Activated T-cell treated with anti-CD3 and anti-CD28 coated beads, Interleukin-2, amount 50 U/mL, for 4 hours (primary cell): Measurements from ENCODE around the gene CASK. TPM values are rescaled to one million over a fixed set of nuclear protein-coding genes. Genes with fewer than 3 reads are reported as not detected.

Source experiments
- ATAC-seq, 2 donors: fragments of 200-7000 bp; cut with Tn5 transposase; one replicate each; pipeline ENCODE4 v1.10.0; 2021
- DNase-seq: peaks from one replicate; pipeline ENCODE4 v3.0.0-alpha.2; 2020
- H3K27me3 Mint-ChIP-seq: one replicate; pipeline ENCODE4 v1.8.0; 2021; ENCODE audit warnings: low read depth, mixed read lengths
- H3K36me3 Mint-ChIP-seq: one replicate; pipeline ENCODE4 v1.8.0; 2022; ENCODE audit warnings: mixed read lengths; ENCODE audit not compliant: insufficient read depth
- H3K4me1 Mint-ChIP-seq: one replicate; pipeline ENCODE4 v1.8.0; 2021; ENCODE audit warnings: low read depth, mixed read lengths
- H3K4me3 Mint-ChIP-seq: one replicate; pipeline ENCODE4 v1.8.0; 2021; ENCODE audit warnings: mild to moderate bottlenecking, moderate library complexity, mixed read lengths
- H3K9me3 Mint-ChIP-seq: one replicate; pipeline ENCODE4 v1.8.0; 2021; ENCODE audit warnings: mixed read lengths
- total RNA-seq, 3 donors: library from RNA; stranded (reverse); gene quantifications; one replicate each; pipeline ENCODE4 v1.2.1, GENCODE V29; 2021

The CASK gene
- total RNA-seq, 3 donors from 2014 or later: 18.3 to 29.8 (median 28.0) TPM

GRCh38 chrX:41538707-41539106 is 384.6 kb downstream of the CASK start:
- no peaks in the 10 kb centered on the region for H3K27me3 Mint-ChIP-seq
- no peaks in the 10 kb centered on the region for H3K4me1 Mint-ChIP-seq
- H3K4me3 Mint-ChIP-seq: no peak overlapping the region
- ATAC-seq (no peak), DNase-seq (no peak)
- no peaks in the 10 kb centered on the region for H3K9me3 Mint-ChIP-seq
- peaks cover 6% of the 10 kb centered on the region for H3K36me3 Mint-ChIP-seq

DNA sequence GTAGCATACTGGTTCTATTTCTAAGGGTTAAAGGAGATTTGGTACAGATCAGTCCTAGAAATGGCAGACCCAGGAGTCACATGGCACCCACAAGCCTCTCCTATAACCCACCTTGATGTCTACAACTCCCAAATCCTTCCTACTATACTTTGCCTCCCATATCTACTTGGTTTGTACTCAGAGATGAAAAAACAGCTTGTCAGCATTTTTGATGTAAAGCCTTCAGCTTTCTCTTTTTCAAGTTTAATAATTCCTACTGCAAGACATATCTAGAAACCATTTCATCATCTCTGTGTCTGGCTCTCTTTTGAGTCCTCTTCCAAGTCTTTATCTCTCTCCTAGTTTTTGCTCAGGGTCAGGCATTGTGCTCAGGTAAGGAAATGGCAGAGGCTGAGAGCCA is 393.3 kb downstream of the CASK start:
- DNase-seq (no peak), ATAC-seq (no peak)
- H3K4me3 Mint-ChIP-seq: no peak overlapping the region
- H3K4me1 Mint-ChIP-seq: peaks cover 9% of the 10 kb centered on the region
- no peaks in the 10 kb centered on the region for H3K9me3 Mint-ChIP-seq
- H3K36me3 Mint-ChIP-seq: peaks cover 13% of the 10 kb centered on the region
- no peaks in the 10 kb centered on the region for H3K27me3 Mint-ChIP-seq

- H3K36me3 Mint-ChIP-seq: peaks cover 13% of the 10 kb centered on the region
- no peak overlapping the region for H3K4me3 Mint-ChIP-seq
- ATAC-seq (no peak), DNase-seq (no peak)
- no peaks in the 10 kb centered on the region for H3K27me3 Mint-ChIP-seq
- H3K4me1 Mint-ChIP-seq: peaks cover 10% of the 10 kb centered on the region
- no peaks in the 10 kb centered on the region for H3K9me3 Mint-ChIP-seq
These were observed 394.1 kb downstream of the CASK start for GRCh38 chrX:41529221-41529620.

GRCh38 chrX:41528784-41529183 is 394.6 kb downstream of the CASK start:
- H3K36me3 Mint-ChIP-seq: peaks cover 13% of the 10 kb centered on the region
- H3K4me1 Mint-ChIP-seq: peaks cover 10% of the 10 kb centered on the region
- no peaks in the 10 kb centered on the region for H3K9me3 Mint-ChIP-seq
- no peak overlapping the region for H3K4me3 Mint-ChIP-seq
- ATAC-seq (no peak), DNase-seq (no peak)
- no peaks in the 10 kb centered on the region for H3K27me3 Mint-ChIP-seq

GRCh38 chrX:41526925-41527324 is 396.4 kb downstream of the CASK start:
- ATAC-seq (peak in 1 of 2 donors; percentile 52), DNase-seq (no peak)
- H3K36me3 Mint-ChIP-seq: peaks cover 14% of the 10 kb centered on the region
- H3K4me3 Mint-ChIP-seq: no peak overlapping the region
- peaks cover 10% of the 10 kb centered on the region for H3K4me1 Mint-ChIP-seq
- H3K27me3 Mint-ChIP-seq: no peaks in the 10 kb centered on the region
- no peaks in the 10 kb centered on the region for H3K9me3 Mint-ChIP-seq

- peaks cover 14% of the 10 kb centered on the region for H3K36me3 Mint-ChIP-seq
- H3K27me3 Mint-ChIP-seq: no peaks in the 10 kb centered on the region
- no peak for ATAC-seq
- H3K4me3 Mint-ChIP-seq: no peak overlapping the region
- no peaks in the 10 kb centered on the region for H3K9me3 Mint-ChIP-seq
- H3K4me1 Mint-ChIP-seq: peaks cover 10% of the 10 kb centered on the region
- DNase-seq: no peak
These were observed 397.1 kb downstream of the CASK start for GRCh38 chrX:41526271-41526670.

DNA sequence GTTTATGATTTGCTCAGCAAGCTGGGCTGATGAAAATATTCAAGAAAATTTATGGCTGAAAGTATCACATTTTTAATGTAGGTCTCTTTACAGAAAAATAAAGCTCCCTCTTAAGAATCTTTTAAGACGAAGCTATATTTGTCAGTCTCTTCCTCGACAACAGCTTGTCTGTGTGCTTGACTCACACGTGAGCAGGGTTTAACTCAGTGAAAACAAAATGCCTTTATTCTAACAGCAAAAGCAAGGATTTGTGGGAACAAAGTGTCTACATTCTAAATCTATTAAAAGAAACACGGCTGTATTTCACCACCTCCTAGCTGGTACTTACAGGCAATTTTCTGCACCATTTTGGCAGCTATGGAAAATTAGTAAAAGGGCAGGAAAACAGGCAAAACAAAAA is 400.7 kb downstream of the CASK start:
- no peaks in the 10 kb centered on the region for H3K27me3 Mint-ChIP-seq
- DNase-seq (no peak), ATAC-seq (no peak)
- no peaks in the 10 kb centered on the region for H3K9me3 Mint-ChIP-seq
- H3K4me1 Mint-ChIP-seq: peaks cover 18% of the 10 kb centered on the region
- no peak overlapping the region for H3K4me3 Mint-ChIP-seq
- H3K36me3 Mint-ChIP-seq: peaks cover 11% of the 10 kb centered on the region

GRCh38 chrX:41522081-41522480 is 401.3 kb downstream of the CASK start:
- Mint-ChIP-seq H3K9me3 (no peaks in the 10 kb centered on the region), H3K4me1 (peaks cover 22% of the 10 kb centered on the region), H3K36me3 (peaks cover 11% of the 10 kb centered on the region), H3K27me3 (no peaks in the 10 kb centered on the region), H3K4me3 (no peak overlapping the region)
- DNase-seq (no peak), ATAC-seq (no peak)

GRCh38 chrX:41519468-41519867 is 403.9 kb downstream of the CASK start:
- DNase-seq (no peak), ATAC-seq (no peak)
- Mint-ChIP-seq H3K4me3 (no peak overlapping the region), H3K27me3 (no peaks in the 10 kb centered on the region), H3K4me1 (peaks cover 19% of the 10 kb centered on the region), H3K36me3 (peaks cover 8% of the 10 kb centered on the region), H3K9me3 (no peaks in the 10 kb centered on the region)

DNA sequence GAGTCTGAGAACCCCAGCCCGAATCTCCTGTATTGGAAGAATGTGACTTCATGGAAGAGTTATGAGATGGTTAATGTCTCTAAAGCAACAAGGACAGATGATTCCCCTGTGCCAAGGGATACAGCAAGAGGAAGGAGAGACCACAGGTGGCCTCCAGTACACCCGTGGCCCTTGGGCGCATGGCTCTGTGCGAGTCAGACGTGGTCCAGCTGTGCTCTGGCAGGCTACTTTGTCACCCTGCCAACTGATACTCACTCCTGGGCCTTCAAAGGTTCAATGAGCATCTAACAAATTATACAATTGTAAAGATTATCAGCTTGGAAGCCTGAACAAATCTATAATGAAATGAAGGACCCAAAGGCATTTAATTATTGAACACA is 404.5 kb downstream of the CASK start:
- Mint-ChIP-seq H3K36me3 (peaks cover 8% of the 10 kb centered on the region), H3K27me3 (no peaks in the 10 kb centered on the region), H3K9me3 (no peaks in the 10 kb centered on the region), H3K4me3 (no peak overlapping the region), H3K4me1 (peaks cover 19% of the 10 kb centered on the region)
- DNase-seq (no peak), ATAC-seq (no peak)

- ATAC-seq (peak; percentile 75 to 82), DNase-seq (peak; percentile 13)
- no peak overlapping the region for H3K4me3 Mint-ChIP-seq
- H3K36me3 Mint-ChIP-seq: peaks cover 8% of the 10 kb centered on the region
- no peaks in the 10 kb centered on the region for H3K9me3 Mint-ChIP-seq
- H3K27me3 Mint-ChIP-seq: no peaks in the 10 kb centered on the region
- peaks cover 19% of the 10 kb centered on the region for H3K4me1 Mint-ChIP-seq
These were observed 405.1 kb downstream of the CASK start for GRCh38 chrX:41518127-41518840.

DNA sequence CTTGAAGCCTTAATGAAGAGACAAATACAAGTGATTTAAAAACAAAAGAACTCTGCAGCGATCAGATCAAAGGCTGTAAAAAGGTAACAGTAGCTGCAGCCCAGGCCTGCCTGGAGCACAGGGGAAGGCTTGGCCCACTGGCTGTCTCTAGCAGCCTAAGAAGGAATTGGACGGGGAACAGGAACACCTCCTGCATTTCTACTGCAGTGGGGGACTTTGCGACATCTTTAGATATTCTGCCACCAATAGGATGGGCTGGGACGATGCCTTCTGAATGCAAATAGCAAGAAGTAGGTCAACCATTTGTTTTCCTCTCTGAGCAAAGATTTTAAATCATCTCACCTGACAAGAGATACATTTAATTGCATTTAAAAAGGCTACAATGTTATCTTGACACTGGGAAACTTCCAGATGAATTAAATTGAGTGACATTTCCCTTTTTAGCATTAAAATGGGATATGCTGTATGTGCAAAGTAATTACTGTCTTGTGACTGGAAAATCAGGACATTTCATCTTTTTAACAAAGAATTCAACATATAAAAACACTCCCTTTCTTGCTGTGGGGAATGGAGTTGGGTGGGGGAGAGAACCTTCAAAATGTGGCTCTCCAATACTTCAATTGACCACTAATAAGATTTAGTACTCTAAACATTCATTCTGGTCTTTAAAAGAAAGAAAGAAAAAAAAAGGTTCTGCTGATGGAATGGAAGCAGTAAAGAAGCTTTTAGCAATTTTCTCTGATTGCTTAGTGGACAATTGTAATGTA is 406.2 kb downstream of the CASK start:
- no peaks in the 10 kb centered on the region for H3K9me3 Mint-ChIP-seq
- peaks cover 6% of the 10 kb centered on the region for H3K36me3 Mint-ChIP-seq
- H3K27me3 Mint-ChIP-seq: no peaks in the 10 kb centered on the region
- H3K4me1 Mint-ChIP-seq: peaks cover 20% of the 10 kb centered on the region
- no peak for DNase-seq
- no peak overlapping the region for H3K4me3 Mint-ChIP-seq
- ATAC-seq: no peak

DNA sequence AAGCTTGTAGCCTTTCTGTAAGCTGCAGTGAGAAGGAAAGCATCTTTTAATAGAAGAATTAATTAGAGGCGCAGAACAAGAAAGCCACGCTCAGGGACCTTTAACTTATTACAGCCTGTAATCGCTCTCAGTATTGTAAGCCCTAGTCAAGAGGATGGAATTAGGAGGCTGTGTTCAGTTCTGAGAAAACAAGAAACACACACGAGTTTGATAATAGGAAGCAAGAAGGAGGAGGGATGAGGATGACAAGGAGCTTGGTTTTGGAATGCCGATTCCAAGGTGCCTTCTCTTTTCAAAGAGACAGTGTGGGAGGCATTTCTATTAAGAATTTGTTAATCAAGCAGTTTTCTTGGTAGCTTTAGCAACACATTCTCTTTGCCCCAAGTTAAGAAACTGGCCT is 406.9 kb downstream of the CASK start:
- peaks cover 22% of the 10 kb centered on the region for H3K4me1 Mint-ChIP-seq
- no peak for DNase-seq

DNA sequence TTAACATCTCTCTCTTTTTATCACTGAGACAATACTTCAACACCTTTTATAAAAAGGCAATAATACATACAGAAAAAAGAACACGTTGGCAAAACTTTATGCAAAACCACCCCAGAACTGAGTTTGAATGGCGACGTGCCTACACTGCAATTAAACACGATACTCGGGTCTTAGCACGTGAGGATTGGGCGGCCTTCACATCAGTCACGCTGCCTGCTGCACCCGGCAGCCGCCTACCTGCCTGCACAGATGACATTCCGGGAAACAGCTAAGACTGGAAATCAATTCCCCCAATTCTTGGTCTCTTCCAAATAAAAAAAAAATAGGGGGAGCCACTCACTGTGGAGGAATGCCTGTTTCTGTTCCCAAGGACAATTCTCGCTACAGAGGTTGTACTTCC is 408.0 kb downstream of the CASK start:
- H3K9me3 Mint-ChIP-seq: no peaks in the 10 kb centered on the region
- H3K27me3 Mint-ChIP-seq: no peaks in the 10 kb centered on the region
- peaks cover 22% of the 10 kb centered on the region for H3K4me1 Mint-ChIP-seq
- DNase-seq (no peak), ATAC-seq (no peak)
- H3K4me3 Mint-ChIP-seq: no peak overlapping the region
- peaks cover 3% of the 10 kb centered on the region for H3K36me3 Mint-ChIP-seq

More for the DNA sequence above, 406.9 kb downstream of the CASK start:
- Mint-ChIP-seq H3K36me3 (peaks cover 6% of the 10 kb centered on the region), H3K9me3 (no peaks in the 10 kb centered on the region), H3K4me3 (no peak overlapping the region), H3K27me3 (no peaks in the 10 kb centered on the region)
- no peak for ATAC-seq

DNA sequence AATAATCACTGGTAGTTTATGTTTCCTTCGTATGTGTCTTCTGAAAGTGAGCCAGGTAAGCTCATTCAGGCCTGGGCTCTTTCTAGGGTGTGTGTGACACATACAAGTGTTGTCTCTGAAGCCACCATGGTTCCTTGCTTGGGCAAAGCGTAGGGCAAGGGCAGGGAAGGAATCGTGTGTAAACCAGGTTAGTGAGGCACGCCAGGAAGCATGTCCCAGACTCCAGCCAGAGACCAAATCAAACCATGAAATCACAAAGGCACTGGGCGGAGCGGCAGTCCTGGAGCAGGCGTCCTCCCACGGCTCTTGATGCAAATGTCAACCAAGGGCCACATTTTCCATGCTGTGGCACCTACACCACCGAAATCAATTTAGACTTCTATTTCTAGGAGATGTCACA is 409.2 kb downstream of the CASK start:
- Mint-ChIP-seq H3K27me3 (no peaks in the 10 kb centered on the region), H3K36me3 (peaks cover 3% of the 10 kb centered on the region), H3K9me3 (no peaks in the 10 kb centered on the region), H3K4me3 (no peak overlapping the region), H3K4me1 (peaks cover 22% of the 10 kb centered on the region)
- DNase-seq (no peak), ATAC-seq (no peak)
